Transverse colon (tissue), 4 donors: Measurements from ENCODE around the gene MACROH2A1. TPM values are rescaled to one million over a fixed set of nuclear protein-coding genes. Genes with fewer than 3 reads are reported as not detected.

Experiments used
- DNase-seq: peaks from one replicate; pipeline ENCODE4 v3.0.0-alpha.2; 2019
- H3K27ac ChIP-seq, 4 donors: fragments of 200-600 bp; sonication (generic); 2 replicates each; pipeline ENCODE4 v1.5.1; 2016 to 2018; ENCODE audit warnings: inconsistent platforms in 4 of 4
- H3K27me3 ChIP-seq: fragments of 200-600 bp; sonication (generic); 2 replicates; pipeline ENCODE4 v1.5.1; 2017; ENCODE audit warnings: inconsistent platforms
- H3K36me3 ChIP-seq, 4 donors: fragments of 200-600 bp; sonication (generic); 2 replicates each; pipeline ENCODE4 v1.5.1; 2017 to 2019; ENCODE audit warnings: inconsistent platforms in 4 of 4
- H3K4me1 ChIP-seq, 4 donors: fragments of 200-600 bp; sonication (generic); 2 replicates each; pipeline ENCODE4 v1.5.1; 2017 to 2020; ENCODE audit warnings: inconsistent platforms in 4 of 4
- H3K4me3 ChIP-seq, 4 donors: fragments of 200-600 bp; sonication (generic); 1 replicate in 1 of 4; 2 replicates in 3 of 4; pipeline versions ENCODE4 v1.5.1 to v1.6.1; 2017 to 2019; ENCODE audit warnings: inconsistent platforms in 4 of 4
- H3K9me3 ChIP-seq, 2 donors: fragments of 200-600 bp; sonication (generic); 2 replicates each; pipeline ENCODE4 v1.5.1; 2017 to 2019; ENCODE audit warnings: inconsistent platforms in 2 of 2
- CTCF ChIP-seq, 5 experiments: fragments of 200-600 bp in 3 of 5; fragments of 450-650 bp in 2 of 5; sonication (generic) in 3 of 5; IDR thresholded peaks; 1 replicate in 2 of 5; 2 replicates in 3 of 5; pipeline ENCODE4 v1.5.1; 2016 to 2017; ENCODE audit warnings: antibody characterized with exemption in 5 of 5, inconsistent platforms in 3 of 5, mild to moderate bottlenecking in 2 of 5, moderate library complexity in 1 of 5
- EP300 ChIP-seq: sonication (generic); formaldehyde crosslinking; IDR thresholded peaks from one replicate; pipeline ENCODE4 v1.6.1; 2017; ENCODE audit warnings: antibody characterized with exemption, low read depth
- POLR2A ChIP-seq: fragments of 450-650 bp; IDR thresholded peaks from one replicate; pipeline ENCODE4 v1.6.1; 2016; ENCODE audit warnings: antibody characterized with exemption, mild to moderate bottlenecking, moderate library complexity
- POLR2AphosphoS5 ChIP-seq, 3 donors: sonication (generic); formaldehyde crosslinking; IDR thresholded peaks; one replicate each; pipeline ENCODE4 v1.6.1; 2016; ENCODE audit warnings: antibody characterized with exemption in 3 of 3
- WGBS, 2 donors: methylation state at CpG; one replicate each; pipeline ENCODE4 v1.1.5; 2018; ENCODE audit warnings: low coverage in 1 of 2; 5-methylcytosine and 5-hydroxymethylcytosine counted together
- in situ Hi-C, 4 donors: fragments of 200-750 bp; cut with MboI; loops; one replicate each; pipeline versions ENCODE4 v1.15.0 to v1.15.1; 2017; ENCODE audit warnings: low sequenced_read_pairs in 3 of 4, low pct_ligation_motif_present in 1 of 4, low pct_unique_long_range_greater_than_20kb in 1 of 4
- intact Hi-C: fragments of 100-400 bp; cut with DNase I; formaldehyde crosslinking; loops from one replicate; pipeline ENCODE4 v1.15.1; 2023; ENCODE audit warnings: low total_unique reads
- total RNA-seq, 4 donors: library from RNA; depleted of rRNA; stranded (reverse); fragments of >200 nt; gene quantifications; one replicate each; pipeline ENCODE4 v1.1.0, GENCODE V29; 2016

Gene MACROH2A1
- total RNA-seq, 4 donors from 2014 or later = 190 to 348 (median 314) TPM

DNA sequence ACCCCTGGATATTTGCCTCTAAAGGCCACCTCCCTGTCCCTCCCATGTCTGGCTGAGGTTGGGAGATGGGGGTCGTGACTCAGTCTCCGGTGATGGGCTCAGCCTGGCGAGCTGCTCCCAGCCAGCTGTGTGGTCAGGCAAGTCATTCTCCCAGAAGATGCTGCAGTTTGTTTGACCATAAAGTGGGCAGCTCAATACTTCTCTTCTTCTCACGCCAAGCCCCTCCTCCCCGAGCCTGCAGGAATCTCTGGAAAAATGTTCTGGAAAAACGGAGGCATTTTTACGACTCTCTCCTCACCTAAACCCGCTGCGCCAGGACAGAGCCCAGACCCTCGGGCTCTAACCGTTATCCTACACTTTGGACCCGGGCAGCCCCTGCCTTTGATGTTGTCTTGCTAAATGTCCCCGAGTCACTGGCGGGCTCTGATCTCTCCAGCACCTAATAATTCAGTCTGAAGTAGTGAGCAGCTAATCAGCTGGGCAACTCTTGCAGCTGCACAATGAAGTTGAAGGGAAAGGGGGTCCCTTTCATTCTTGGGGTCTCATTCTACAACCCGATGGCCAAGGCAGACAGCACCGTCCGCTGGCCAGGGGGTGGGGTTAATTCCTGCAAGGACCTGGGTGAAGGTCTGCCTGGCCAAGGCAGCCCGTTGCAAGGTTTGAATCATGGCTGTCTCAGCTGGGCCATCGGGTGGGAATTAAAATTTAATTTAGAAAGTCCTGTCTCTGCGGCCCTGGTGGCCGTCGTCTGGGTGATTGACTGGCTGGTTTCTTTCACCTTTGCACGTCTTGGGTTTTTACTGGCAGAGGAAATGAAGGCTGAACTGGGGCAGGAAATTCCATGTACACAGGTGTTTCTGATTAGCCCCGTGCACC, 35.8 kb upstream of the MACROH2A1 start:
- intact Hi-C loops = no loop called here
- TF ChIP-seq CTCF (IDR thresholded peaks at IDR 0.05) (no peak), EP300 (no peak), POLR2AphosphoS5 (IDR thresholded peaks at IDR 0.05) (no peak)
- in situ Hi-C loops = no loop called here

DNA sequence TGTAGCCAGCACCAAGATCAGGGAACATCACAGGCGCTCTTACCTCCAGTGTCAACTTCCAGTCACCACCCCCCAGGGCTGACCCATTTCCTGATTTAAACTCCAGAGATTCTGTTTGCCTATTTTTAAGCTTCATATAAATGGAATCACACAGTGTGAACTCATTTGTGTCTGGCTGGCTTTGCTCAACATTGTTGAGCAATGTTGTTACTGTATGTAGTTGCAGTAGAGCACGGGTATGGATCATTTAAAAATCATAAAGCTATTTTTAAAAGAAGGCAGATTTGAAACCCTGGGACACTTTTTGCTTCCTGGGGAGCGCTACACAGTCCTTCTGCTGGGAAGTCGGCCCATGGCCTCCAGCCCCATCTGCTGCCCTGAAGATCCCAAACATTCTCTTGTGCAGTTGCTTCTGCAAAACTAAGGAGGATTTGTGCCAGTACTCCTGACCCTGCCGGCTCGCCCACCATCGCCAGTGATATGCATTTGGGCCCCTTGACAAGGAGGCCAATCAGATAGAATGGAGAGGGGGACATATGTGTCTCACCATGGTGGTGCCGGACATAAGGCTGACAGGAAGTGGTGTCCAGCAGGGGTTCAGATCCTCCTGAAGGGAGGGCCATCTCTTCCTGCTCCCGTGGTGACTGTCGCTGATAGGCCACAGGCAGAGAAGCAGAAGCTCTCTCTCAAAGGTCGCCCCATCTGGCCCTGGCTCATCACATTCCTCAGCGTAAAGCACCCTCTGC, 34.8 kb upstream of the MACROH2A1 start:
- no peaks in the 10 kb centered on the region for H3K36me3 ChIP-seq
- H3K27me3 ChIP-seq = peaks cover 3% of the 10 kb centered on the region
- TF ChIP-seq CTCF (IDR thresholded peaks at IDR 0.05) = no peak
- intact Hi-C loops = no loop called here
- in situ Hi-C loops = no loop called here
- H3K4me3 ChIP-seq = no peak overlapping the region
- no peaks in the 10 kb centered on the region for H3K9me3 ChIP-seq
- H3K4me1 ChIP-seq = peaks cover 0 to 18% (median 3%) of the 10 kb centered on the region in 4 donors
- no peak for DNase-seq
- 65% methylated on average over 3 to 12 of the region's 12 CpGs for WGBS, 2 donors
- H3K27ac ChIP-seq = peak overlapping the region in 1 of 4 donors; percentile 17

More for the DNA sequence above, 35.8 kb upstream of the MACROH2A1 start:
- Histone ChIP-seq H3K27ac (no peak overlapping the region), H3K4me1 (peaks cover 0 to 22% (median 3%) of the 10 kb centered on the region in 4 donors), H3K4me3 (no peak overlapping the region), H3K27me3 (peaks cover 3% of the 10 kb centered on the region), H3K9me3 (no peaks in the 10 kb centered on the region), H3K36me3 (no peaks in the 10 kb centered on the region)
- no peak for DNase-seq
- 64% methylated on average over 24 of the region's 24 CpGs; no CpG with 5 or more reads in 1 of the 2 donors for WGBS, 2 donors

DNA sequence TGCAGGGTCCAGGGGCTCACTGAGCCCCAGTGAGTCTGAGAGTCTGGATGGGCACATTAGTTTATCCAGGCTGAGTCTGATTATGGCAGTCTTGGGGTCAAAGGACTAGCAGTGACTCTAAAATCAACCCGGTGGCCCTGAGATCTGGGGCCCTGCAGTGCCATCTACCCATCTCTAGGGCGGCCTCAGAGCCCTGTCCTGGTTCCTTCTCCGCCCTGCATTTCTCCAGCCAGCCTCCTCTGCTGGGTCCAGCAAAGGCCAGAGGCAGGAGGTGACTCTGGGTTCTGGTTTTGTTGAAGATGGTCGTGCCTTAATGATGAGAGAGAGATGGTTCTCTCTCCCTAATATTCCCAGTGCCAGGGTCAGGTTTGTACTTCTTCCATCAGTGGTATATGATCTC, 33.1 kb upstream of the MACROH2A1 start:
- TF ChIP-seq EP300 (no peak), POLR2AphosphoS5 (IDR thresholded peaks at IDR 0.05) (no peak), POLR2A (no peak), CTCF (IDR thresholded peaks at IDR 0.05) (no peak)

DNA sequence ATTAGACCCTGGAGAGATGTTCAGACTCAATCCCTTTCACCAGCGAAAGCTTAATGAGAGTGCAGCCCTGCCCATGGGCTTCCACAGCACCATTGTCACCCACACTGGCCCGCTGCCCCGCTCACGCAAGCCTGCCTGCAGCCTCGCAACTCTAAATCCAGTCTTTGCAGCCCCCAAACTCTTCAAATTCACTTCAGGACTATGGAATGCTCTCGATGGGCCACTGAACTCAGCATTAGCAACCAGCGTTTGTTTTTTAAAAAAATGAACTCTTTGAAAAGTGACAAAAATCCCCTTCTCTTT, 31.1 kb upstream of the MACROH2A1 start:
- DNase-seq = no peak
- peaks cover 0 to 3% of the 10 kb centered on the region in 2 donors for H3K9me3 ChIP-seq

More for the DNA sequence above, 33.1 kb upstream of the MACROH2A1 start:
- Histone ChIP-seq H3K4me1 (peaks cover 0 to 8% (median 0%) of the 10 kb centered on the region in 4 donors), H3K9me3 (peaks cover 0 to 3% of the 10 kb centered on the region in 2 donors), H3K27me3 (peaks cover 3% of the 10 kb centered on the region), H3K4me3 (no peak overlapping the region), H3K27ac (no peak overlapping the region), H3K36me3 (no peaks in the 10 kb centered on the region)
- 80 to 91% methylated on average over 2 to 4 of the region's 4 CpGs for WGBS, 2 donors
- DNase-seq = no peak
- intact Hi-C loops = no loop called here
- in situ Hi-C loops = no loop called here

More for the DNA sequence above, 31.1 kb upstream of the MACROH2A1 start:
- 57 to 78% methylated on average over 1 to 7 of the region's 7 CpGs for WGBS, 2 donors
- no peaks in the 10 kb centered on the region for H3K36me3 ChIP-seq
- H3K27ac ChIP-seq = no peak overlapping the region
- TF ChIP-seq POLR2A = no peak
- TF ChIP-seq CTCF (IDR thresholded peaks at IDR 0.05) = no peak
- TF ChIP-seq EP300 = no peak
- TF ChIP-seq POLR2AphosphoS5 (IDR thresholded peaks at IDR 0.05) = no peak
- H3K4me1 ChIP-seq = peaks cover 0 to 10% (median 0%) of the 10 kb centered on the region in 4 donors
- intact Hi-C loops = no loop called here
- H3K4me3 ChIP-seq = no peak overlapping the region
- H3K27me3 ChIP-seq = no peaks in the 10 kb centered on the region
- in situ Hi-C loops = no loop called here
